HG03039 (cell line): ENCODE measurements around the gene ZNF346.
"Not testable (repeated sequence)": the region's sequence is repeated elsewhere in the genome, so short reads cannot be mapped to it uniquely, and the experiment has no call there.

Experiments used
- ATAC-seq: cut with Tn5 transposase; IDR thresholded peaks from one replicate; pipeline ENCODE4 v1.9.1; 2021; ENCODE audit warnings: mild to moderate bottlenecking, moderate library complexity; ENCODE audit not compliant: unreplicated experiment

The ZNF346 gene

GRCh38 chr5:177008716-177009115 is 13.8 kb upstream of the ZNF346 start:
- no peak for ATAC-seq

DNA sequence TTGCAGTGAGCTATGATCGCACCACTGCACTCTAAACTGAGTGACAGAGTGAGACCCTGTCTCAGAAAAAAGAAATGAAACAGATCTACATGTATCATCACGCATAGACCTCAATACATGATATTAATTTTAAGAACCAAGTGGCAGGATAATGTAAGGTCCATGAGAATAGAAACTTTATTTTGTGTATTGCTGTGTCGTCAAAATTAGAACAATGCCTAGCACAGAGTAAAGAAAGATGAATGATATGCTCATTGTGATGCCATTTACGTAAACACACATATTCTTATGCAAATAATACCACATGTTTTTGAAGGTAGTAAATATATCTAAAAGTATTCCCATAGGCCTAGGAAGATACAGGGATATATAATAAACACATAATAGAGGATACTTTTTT is 12.3 kb upstream of the ZNF346 start:
- no peak for ATAC-seq

DNA sequence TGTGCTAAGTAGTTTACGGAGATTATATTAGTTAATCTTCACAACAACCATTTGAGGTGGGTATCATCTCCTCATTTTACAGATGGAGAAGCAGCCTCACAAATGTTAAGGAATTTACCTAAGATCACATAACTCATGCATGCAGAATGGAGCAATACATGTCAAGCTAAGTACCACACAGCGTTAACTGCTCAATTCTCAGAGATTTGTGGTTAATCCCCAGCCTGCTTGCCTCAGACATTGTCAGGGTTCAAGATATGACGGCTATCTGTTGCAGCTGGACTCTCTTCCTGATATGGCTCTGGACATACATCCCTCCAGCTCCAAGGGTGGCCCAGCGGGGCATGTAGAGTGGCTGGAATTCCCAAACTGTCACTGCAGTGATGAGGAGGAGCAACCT is 7.3 kb upstream of the ZNF346 start:
- ATAC-seq = no peak

DNA sequence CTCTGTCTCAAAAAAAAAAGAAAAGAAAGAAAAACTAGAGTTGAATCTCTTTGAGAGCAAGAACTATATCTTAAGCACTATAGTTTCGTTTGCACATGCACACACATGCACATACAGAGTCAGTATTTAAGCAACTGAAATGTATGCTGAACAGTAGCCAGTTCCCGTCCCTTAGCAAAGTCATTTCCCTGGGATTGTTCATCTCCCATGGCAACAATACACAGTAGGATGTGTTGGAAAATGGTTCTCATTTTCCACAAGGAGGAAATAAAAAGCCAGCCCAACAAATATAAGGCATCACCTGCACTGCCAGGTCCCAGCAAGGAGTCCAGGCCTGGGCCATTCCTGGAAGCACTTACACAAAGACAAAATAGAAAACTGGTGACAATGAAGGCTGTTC is 4.2 kb upstream of the ZNF346 start:
- no peak for ATAC-seq

- no peak for ATAC-seq
Observed at GRCh38 chr5:177020033-177020432, 2.5 kb upstream of the ZNF346 start.

GRCh38 chr5:177023303-177023664 is 788 bp downstream of the ZNF346 start:
- no peak for ATAC-seq

DNA sequence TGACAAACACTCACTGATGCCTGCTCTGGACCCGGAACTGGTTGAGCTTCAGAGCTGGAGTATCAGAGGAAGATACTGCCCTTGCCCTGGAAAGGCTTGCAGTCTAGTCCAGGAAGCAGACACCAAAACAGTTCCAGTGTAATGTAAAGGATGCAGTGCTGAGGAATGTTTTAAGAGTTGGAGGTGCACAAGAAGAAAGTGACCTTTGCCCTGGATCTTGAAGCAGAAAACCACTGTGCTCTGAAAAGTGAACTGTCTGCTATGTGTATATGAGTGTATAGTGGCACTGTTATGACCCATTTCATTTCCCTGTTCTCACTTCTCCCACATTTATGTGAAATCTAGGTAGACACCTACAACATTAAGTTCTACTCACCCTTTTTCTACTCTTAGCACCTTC is 2.1 kb downstream of the ZNF346 start:
- ATAC-seq = no peak

- no peak for ATAC-seq
Observed at GRCh38 chr5:177025101-177025601, 2.7 kb downstream of the ZNF346 start.

DNA sequence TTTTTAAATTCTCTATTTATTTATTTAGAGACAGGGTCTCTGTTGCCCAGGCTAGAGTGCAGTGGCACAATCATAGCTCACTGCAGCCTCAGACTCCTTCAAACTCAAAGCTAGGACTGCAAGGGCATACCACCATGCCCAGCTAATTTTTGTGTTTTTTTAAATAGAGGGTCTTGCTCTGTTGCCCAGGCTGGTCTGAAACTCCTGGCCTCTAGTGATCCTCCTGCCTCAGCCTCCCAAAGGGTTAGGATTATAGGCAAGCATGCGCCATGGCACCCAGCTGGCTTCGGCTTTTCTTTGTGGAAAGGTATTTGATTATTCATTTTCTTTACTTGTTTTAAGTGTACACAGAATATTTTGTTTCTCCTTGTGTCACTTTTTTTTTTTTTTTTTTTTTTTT is 5.2 kb downstream of the ZNF346 start:
- ATAC-seq = no peak

DNA sequence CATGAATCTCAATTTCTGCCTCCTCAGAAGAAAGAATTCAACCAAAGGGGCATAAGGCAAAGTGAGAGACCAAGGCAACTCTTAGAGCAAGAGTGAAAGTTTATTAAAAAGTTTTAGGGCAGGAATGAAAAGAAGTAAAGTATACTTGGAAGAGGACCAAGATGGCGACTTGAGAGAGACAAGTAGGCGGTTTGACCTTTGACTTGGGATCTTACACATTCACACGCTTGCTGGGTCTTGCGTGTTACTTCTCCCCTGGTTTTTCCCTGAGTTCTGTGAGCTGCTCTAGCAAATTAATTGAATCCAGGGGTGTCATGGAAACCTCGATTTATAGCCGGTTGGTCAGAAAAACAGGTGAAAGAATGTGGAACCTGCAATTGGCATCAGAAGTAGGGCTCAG is 7.0 kb downstream of the ZNF346 start:
- ATAC-seq = no peak

GRCh38 chr5:177035976-177036375 is 13.5 kb downstream of the ZNF346 start:
- no peak for ATAC-seq

DNA sequence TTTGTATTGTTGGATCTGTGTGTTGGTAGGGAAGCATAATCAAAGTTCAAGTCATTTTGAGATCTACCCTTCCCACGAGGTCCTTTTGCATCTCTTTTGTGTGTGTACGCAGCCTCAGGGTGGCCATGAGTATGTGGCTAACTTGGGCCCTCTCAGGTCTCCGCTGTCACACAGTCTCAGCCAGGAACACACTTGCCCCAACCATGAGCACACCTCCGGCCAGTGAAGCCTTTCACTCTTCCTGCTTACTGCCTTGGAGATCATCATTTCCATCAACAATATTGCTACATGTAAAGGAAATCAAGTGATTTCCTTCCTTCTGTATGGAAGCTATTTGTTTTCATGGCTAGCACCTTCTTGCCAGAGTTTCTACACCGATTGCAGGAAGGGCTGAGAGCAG is 13.9 kb downstream of the ZNF346 start:
- ATAC-seq = no peak

DNA sequence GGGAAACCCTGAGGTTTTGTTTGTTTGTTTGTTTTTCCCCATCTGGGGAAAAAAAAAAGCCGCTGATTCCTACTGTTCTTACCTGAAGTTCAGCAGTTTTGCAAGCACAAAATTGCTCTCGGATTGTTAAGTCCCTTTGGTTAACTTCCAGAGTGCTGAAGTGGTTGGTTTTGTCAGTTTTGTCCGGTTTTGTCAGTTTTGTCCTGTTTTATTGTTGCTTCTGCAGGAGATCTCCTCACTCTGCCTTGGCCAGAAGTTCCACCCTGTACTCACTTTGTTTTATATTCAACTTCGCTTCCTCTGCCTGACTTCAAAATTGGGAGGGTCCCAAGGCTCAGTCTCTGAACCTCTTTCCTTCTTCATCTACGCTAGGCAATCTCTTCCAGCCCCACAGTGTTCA is 14.4 kb downstream of the ZNF346 start:
- no peak for ATAC-seq

DNA sequence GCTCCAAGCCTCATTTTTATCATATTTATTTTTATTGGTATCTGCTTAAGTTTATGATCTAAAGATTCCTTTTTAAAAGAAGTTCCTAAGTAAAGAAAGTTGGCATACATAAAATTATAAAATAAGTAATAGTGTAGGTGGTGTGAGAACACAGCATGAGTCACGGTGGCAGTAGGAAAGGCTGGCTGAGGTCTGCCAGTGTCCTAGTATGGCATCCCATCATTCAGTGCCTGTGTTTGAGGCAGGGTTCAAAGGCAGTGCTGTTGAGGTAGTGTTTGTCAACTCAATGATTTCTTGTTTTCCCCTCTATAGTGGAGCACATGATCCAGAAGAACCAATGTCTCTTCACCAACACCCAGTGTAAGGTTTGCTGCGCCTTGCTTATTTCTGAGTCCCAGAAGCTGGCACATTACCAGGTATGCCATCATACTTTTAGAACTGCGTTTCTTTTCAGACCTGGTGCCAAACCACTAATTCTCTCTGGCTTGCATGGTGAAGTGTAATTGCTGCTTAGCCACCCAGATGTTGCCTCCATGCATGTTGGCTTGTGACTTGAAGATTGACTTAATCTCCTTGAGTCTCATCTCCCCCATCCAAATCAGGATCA is 18.4 kb downstream of the ZNF346 start:
- no peak for ATAC-seq

DNA sequence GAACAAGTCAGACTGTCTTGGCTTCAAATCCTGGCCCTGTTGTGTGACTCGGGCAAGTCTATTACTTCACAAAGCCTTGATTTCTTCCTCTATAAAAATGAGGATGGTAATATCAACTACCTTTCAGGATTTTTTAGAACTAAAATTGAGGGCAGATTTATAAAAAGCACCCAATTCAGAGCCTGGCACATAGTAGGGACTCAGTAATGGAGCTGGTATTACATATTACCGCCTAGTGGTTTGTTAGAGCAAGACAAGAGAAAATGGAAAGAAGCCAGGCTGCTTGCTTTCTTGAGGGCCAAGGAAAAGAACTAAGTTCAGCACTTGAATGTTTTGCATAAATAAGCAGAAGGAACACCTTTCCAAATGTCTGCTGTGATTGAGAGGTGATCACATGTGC is 19.4 kb downstream of the ZNF346 start:
- ATAC-seq = no peak

- ATAC-seq = no peak
Observed at GRCh38 chr5:177043114-177043513, 20.6 kb downstream of the ZNF346 start.

- no peak for ATAC-seq
Observed at GRCh38 chr5:177043958-177044357, 21.5 kb downstream of the ZNF346 start.

- no peak for ATAC-seq
Observed at GRCh38 chr5:177044641-177045040, 22.1 kb downstream of the ZNF346 start.

GRCh38 chr5:177045631-177046030 is 23.1 kb downstream of the ZNF346 start:
- ATAC-seq = no peak

DNA sequence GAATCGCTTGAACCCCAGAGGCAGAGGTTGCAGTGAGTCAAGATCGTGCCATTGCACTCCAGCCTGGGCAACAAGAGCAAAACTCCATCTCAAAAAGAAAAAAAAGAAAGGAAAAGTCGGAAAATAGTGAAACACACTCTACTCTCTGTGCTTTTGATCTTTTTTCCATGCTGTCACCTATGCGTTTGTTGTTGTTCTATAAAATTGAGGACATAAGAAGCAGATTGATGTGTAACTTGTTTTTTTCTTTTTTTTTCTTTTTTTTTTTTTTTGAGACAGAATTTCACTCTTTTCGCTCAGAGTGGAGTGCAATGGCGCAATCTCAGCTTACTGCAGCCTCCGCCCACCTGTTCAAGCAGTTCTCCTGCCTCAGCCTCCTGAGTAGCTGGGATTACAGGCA is 26.0 kb downstream of the ZNF346 start:
- ATAC-seq = not testable (repeated sequence)

GRCh38 chr5:177049285-177049684 is 26.8 kb downstream of the ZNF346 start:
- ATAC-seq = no peak

GRCh38 chr5:177064500-177065277 is 42.2 kb downstream of the ZNF346 start:
- ATAC-seq = no peak

DNA sequence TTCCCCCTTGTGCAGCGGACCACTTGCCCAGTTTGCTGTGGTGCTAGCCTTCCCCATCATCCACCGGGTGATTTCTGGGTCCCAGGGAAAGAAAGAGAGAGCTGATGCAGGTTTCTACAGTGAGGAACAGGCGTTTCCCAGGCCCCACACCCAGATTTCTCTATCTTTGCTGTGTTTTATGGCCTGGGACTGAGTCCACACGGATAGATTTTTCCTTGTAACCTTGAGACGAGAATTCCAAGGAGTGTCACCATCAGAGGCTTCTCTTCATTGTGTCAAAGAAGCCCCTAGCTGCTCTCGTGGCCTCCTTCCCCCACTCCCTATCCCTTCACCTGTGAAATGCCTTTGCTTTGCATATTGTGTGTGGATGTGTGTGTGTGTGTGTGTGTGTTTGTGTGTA is 43.0 kb downstream of the ZNF346 start:
- no peak for ATAC-seq
